GM20000 (cell line): ENCODE data around the gene C4orf51.

Experiments
- DNase-seq: peaks from one replicate; pipeline ENCODE4 v3.0.0; 2012; ENCODE audit warnings: low spot score
- TF ChIP-seq, protein P1 (sequence below): IDR thresholded peaks from 2 replicates; pipeline ENCODE4 v1.5.1; 2012; ENCODE audit warnings: mild to moderate bottlenecking, control low read depth; ENCODE audit errors: extremely low read depth, missing control alignments

The C4orf51 gene

DNA sequence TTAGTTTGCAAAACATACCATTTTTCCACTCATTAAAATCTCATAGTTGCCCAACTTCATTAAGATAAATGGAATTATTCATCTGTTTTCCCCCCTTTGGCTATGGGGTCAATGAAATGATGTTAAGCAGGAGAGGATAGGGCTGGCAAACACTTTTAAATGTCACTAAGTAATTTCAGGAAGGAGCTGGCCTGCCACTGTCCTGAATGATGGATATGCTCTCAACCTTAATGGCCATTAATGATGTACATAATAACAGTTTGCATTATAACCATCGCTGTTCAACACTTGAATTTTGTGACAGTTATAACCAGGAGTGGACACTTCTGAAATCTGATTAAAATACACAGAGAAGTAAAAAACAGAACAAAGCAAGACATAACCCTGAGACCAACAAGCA, 77.2 kb downstream of the C4orf51 start:
- DNase-seq, result no peak
- TF ChIP-seq, protein P1, sequence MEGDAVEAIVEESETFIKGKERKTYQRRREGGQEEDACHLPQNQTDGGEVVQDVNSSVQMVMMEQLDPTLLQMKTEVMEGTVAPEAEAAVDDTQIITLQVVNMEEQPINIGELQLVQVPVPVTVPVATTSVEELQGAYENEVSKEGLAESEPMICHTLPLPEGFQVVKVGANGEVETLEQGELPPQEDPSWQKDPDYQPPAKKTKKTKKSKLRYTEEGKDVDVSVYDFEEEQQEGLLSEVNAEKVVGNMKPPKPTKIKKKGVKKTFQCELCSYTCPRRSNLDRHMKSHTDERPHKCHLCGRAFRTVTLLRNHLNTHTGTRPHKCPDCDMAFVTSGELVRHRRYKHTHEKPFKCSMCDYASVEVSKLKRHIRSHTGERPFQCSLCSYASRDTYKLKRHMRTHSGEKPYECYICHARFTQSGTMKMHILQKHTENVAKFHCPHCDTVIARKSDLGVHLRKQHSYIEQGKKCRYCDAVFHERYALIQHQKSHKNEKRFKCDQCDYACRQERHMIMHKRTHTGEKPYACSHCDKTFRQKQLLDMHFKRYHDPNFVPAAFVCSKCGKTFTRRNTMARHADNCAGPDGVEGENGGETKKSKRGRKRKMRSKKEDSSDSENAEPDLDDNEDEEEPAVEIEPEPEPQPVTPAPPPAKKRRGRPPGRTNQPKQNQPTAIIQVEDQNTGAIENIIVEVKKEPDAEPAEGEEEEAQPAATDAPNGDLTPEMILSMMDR, result no peak

DNA sequence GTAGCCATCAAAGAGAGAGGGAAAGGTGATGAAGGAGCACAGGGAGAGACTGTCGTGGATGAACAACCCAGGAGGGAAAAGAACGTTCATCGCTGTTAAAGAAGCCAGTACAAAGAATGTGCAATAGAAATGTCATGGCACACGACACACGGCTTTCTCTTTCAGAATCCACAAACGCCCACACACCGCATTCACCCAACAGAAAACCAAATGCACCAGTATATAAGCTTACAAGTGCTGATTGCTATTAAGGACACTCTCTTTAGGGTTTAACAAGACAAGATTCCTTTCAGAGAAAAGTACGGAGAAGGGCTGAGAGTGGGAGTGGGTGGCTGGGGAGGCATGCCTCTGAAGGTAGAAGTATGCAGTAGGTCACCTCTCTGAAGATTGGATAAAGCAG, 80.2 kb downstream of the C4orf51 start:
- TF ChIP-seq, protein P1, result no peak
- DNase-seq, result no peak

DNA sequence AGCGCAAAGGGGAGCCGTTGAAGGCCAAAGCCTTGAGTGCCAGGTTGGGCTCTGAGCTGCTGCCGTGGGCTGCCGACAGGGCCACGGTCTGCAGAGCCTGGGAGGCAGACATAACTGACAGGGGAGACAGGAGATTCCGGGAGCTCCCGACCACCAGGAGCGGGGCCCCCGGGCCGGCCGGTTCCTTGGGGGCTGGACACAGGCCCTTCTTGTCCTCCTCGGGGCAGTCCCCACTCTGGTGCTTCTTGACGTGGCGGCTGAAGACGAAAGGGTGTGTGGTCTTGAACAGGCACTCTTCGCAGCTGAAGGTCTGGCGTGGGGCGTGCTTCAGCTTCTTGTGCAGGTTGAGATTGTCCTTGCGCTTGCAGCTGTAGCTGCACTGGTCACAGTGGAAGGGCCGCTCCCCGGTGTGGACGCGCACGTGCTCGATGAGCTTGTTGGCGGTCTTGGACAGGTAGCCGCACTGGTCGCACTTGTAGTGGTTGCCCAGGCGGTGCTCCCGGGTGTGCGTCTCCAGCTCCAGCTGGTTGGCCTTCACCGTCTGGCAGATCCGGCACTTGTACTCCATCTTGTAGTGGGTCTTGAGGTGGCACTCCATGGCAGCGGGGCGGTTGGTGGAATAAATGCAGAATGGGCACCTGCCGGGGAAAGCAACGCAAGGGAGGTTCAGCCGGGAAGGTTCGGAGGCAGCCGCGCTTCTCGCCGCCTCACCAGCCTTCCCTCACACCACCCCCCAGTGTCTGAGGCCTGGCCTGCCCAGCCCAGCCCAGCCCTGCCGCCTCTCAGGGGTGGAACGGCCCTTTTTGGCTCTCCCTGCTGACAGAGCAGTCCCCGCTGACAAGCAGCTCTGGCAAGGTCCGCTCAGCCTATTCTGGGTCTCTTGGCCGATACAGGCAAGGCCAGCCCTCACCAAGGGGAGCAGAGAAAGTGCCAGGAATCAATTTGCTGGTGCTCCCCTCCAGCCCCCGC, 81.3 kb downstream of the C4orf51 start:
- no peak for DNase-seq
- TF ChIP-seq, protein P1, result no peak

DNA sequence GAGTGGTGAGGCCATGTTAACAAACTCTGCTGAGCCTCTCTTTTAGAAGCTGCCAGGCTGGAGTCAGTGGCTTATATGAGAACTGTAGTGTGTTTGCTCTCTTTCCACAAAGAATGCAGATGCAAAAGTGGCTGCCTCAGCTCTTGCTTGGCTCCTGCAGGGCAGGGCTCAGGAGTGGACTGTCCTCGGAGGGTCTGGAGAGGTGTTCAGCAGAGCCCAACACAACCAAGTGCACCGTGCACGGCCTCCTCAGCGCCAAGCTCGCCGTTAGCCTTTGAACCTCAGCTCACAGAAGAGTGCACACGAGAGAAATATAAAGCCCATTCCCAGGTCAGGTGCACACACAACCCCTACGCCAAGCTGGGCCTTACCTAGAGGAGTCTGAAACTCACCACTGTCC, 82.8 kb downstream of the C4orf51 start:
- DNase-seq, result no peak

DNA sequence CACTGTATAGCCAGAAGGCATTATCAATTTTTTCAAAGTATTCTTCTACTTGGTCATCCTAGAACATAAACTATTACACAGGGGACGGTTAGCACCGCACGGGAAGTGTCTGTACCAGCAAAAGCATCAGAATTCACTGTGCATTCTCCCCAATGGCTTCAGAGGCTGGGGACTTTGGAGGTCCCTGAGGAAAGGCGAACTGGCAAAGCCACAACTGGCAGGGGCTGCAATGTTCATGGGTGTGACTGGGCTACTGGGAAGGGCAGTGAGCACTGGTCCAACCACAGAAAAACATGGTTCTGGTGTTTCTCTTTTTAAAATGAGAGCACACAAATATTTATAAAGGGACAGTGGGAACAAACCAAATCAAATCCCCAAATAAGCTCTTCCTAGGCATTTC, 83.5 kb downstream of the C4orf51 start:
- TF ChIP-seq, protein P1, result no peak
- DNase-seq, result no peak

More for the DNA sequence above, 82.8 kb downstream of the C4orf51 start:
- TF ChIP-seq, protein P1, result no peak

DNA sequence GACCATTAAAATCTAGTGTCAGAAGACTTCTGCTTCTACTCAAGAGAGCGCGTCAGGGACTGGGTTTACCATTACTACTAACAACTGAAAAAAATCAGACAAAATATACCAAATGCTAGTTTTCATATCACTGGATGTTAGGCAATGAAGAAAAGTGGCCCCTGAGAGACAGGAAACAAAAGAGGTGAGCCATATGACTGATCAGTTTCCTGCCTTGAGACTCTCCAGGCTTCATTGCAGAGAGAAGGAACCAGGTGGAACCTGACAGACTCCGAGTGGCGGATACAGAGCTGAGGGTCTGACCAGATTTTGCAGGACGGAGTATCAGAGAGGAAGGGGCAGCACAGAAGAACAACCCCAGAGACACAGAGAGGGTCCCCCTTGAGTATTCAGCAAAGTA, 86.3 kb downstream of the C4orf51 start:
- DNase-seq, result no peak
- TF ChIP-seq, protein P1, result no peak

DNA sequence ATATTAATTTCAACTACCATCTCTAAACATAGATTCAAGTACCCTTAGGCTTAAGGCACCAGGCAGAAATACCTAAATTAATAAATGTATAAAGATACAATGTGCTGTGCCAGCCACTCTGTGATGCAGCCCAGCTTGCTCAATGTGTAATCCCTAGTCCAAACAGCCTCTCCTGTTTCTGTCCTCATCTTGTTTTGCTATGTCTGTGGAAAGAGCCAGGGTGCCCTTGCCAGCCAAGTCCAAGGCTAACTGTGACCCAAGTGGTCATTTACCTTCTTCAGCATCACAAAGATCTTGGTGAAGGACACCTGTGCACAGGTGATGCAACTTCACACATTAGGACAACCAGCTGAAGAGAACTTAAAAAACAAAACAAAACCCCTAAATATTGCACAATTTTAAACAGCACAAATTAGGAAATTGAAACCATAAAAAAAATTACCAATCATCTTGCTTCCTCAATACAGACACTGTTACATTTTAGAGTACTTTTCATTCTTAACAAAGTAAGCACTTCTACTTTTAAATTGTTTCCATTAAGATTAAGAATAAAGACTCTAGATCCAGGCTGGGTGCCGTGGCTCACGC, 89.6 kb downstream of the C4orf51 start:
- TF ChIP-seq, protein P1, result no peak
- DNase-seq, result no peak
